Measurements from ENCODE around the gene APBA2. TPM values are rescaled to one million over a fixed set of nuclear protein-coding genes. Genes with fewer than 3 reads are reported as not detected.

Gene APBA2
- total and polyA plus RNA-seq, 2 of the 13 experiments (the other 11 are each of a cell fraction or from before 2014, with no cell fraction given) = 0.62 to 2.3 TPM

GRCh38 chr15:29045717-29046116, 159.9 kb downstream of the APBA2 start:
- 23% methylated on average over 3 of the region's 3 CpGs for WGBS (ENCODE audit: low lambda C conversion rate)
- CTCF ChIA-PET (ENCODE audit: low intra/inter-chr PET ratio, low total read pairs) = no interaction called here
- no peaks in the 10 kb centered on the region for H3K36me3 ChIP-seq (replicated peaks in 1 of 2; ENCODE audit: control insufficient read depth in 1 of 2, insufficient read depth in 2 of 2, low read length in 2 of 2)
- no peak overlapping the region for H3K4me3 ChIP-seq (replicated peaks in 1 of 3; ENCODE audit: insufficient read depth in 1 of 3, low read depth in 2 of 3, low read length in 3 of 3)
- ATAC-seq = no peak
- TF ChIP-seq ZNF552 (CRISPR knock-in tag; IDR thresholded peaks at IDR 0.05; ENCODE audit: borderline replicate concordance) = no peak
- TF ChIP-seq ZNF790 (CRISPR knock-in tag; IDR thresholded peaks at IDR 0.05; ENCODE audit: borderline replicate concordance) = no peak
- no peak for TF ChIP-seq PHF20 (CRISPR knock-in tag; IDR thresholded peaks at IDR 0.05)
- TF ChIP-seq ESRRA (CRISPR knock-in tag; IDR thresholded peaks at IDR 0.05; ENCODE audit: low read depth) = no peak
- TF ChIP-seq ZNF281 (CRISPR knock-in tag; IDR thresholded peaks at IDR 0.05; ENCODE audit: borderline replicate concordance) = no peak
- no peak for TF ChIP-seq HMG20A (CRISPR knock-in tag; IDR thresholded peaks at IDR 0.05; ENCODE audit: borderline replicate concordance)
- H3K4me1 ChIP-seq (ENCODE audit: insufficient read depth, low read length) = no peaks in the 10 kb centered on the region
- intact Hi-C loops (cut with micrococcal nuclease; ENCODE audit: unreplicated experiment) (no loop called here), in situ Hi-C loops (cut with HindIII; ENCODE audit: extremely low pct_ligation_motif_present, low pct_unique_long_range_greater_than_20kb) (no loop called here)
- H3K9ac ChIP-seq (ENCODE audit: insufficient read depth, low read depth, low read length) = no peak overlapping the region
- H3K27ac ChIP-seq (ENCODE audit: extremely low read length, insufficient read depth, low read length) = no peak overlapping the region
- BruUV-seq (replicated peaks) = no TSS peak
- no peaks in the 10 kb centered on the region for H3K27me3 ChIP-seq (ENCODE audit: control insufficient read depth in 1 of 2, insufficient read depth in 2 of 2, low read length in 2 of 2)
- no peak for DNase-seq (ENCODE audit: low spot score)
- POLR2A ChIA-PET = no interaction called here
- no peak overlapping the region for H3K4me2 ChIP-seq (ENCODE audit: low read depth, low read length)
- FAIRE-seq = no peak
- no peaks in the 10 kb centered on the region for H4K20me1 ChIP-seq (ENCODE audit: insufficient read depth, low read length)
- no peak overlapping the region for H2AFZ ChIP-seq (ENCODE audit: low read length)
- no peaks in the 10 kb centered on the region for H3K9me3 ChIP-seq (ENCODE audit: low read length)
- H3K79me2 ChIP-seq (ENCODE audit: insufficient read depth, low read length) = no peaks in the 10 kb centered on the region

- H3K36me3 ChIP-seq (replicated peaks in 1 of 2; ENCODE audit: control insufficient read depth in 1 of 2, insufficient read depth in 2 of 2, low read length in 2 of 2) = no peaks in the 10 kb centered on the region
- H3K4me3 ChIP-seq (replicated peaks in 1 of 3; ENCODE audit: insufficient read depth in 1 of 3, low read depth in 2 of 3, low read length in 3 of 3) = no peak overlapping the region
- TF ChIP-seq ZIK1 (CRISPR knock-in tag; IDR thresholded peaks at IDR 0.05; ENCODE audit: borderline replicate concordance, low read depth) (no peak), AFF4 (CRISPR knock-in tag; IDR thresholded peaks at IDR 0.05) (no peak), ZNF547 (CRISPR knock-in tag; IDR thresholded peaks at IDR 0.05) (no peak), SP1 (IDR thresholded peaks at IDR 0.05) (no peak), SP1 (CRISPR knock-in tag; IDR thresholded peaks at IDR 0.05) (no peak), MZF1 (CRISPR knock-in tag; IDR thresholded peaks at IDR 0.05; ENCODE audit: borderline replicate concordance) (no peak)
- H2AFZ ChIP-seq (ENCODE audit: low read length) = no peak overlapping the region
- no peaks in the 10 kb centered on the region for H3K27me3 ChIP-seq (ENCODE audit: control insufficient read depth in 1 of 2, insufficient read depth in 2 of 2, low read length in 2 of 2)
- ChIA-PET POLR2A (no interaction called here), CTCF (ENCODE audit: low intra/inter-chr PET ratio, low total read pairs) (no interaction called here)
- H3K27ac ChIP-seq (ENCODE audit: extremely low read length, insufficient read depth, low read length) = no peak overlapping the region
- no peak overlapping the region for H3K4me2 ChIP-seq (ENCODE audit: low read depth, low read length)
- in situ Hi-C loops (cut with HindIII; ENCODE audit: extremely low pct_ligation_motif_present, low pct_unique_long_range_greater_than_20kb) (no loop called here), intact Hi-C loops (cut with micrococcal nuclease; ENCODE audit: unreplicated experiment) (no loop called here)
- no peaks in the 10 kb centered on the region for H3K9me3 ChIP-seq (ENCODE audit: low read length)
- no peak for ATAC-seq
- no peak overlapping the region for H3K9ac ChIP-seq (ENCODE audit: insufficient read depth, low read depth, low read length)
- no TSS peak for BruUV-seq (replicated peaks)
- no peak for DNase-seq (ENCODE audit: low spot score)
- H3K4me1 ChIP-seq (ENCODE audit: insufficient read depth, low read length) = no peaks in the 10 kb centered on the region
- FAIRE-seq = no peak
- no peaks in the 10 kb centered on the region for H3K79me2 ChIP-seq (ENCODE audit: insufficient read depth, low read length)
- no peaks in the 10 kb centered on the region for H4K20me1 ChIP-seq (ENCODE audit: insufficient read depth, low read length)
- WGBS (ENCODE audit: low lambda C conversion rate) = 31% methylated on average over 2 of the region's 4 CpGs
Observed at GRCh38 chr15:29046281-29046810, 160.6 kb downstream of the APBA2 start.

Measured in HepG2 (cell line).